D721Med (cell line): ENCODE measurements around the gene SIRT5.
A peak's percentile ranks its signal among the peaks of the same experiment; 100 is the strongest.

Experiments
- DNase-seq: peaks from one replicate; pipeline ENCODE4 v3.0.0; 2011; ENCODE audit warnings: low spot score; ENCODE audit not compliant: insufficient read length
- FAIRE-seq: peaks from 2 replicates; lab custom pipeline; 2011; peaks lifted over from hg19 to GRCh38; lab: Jason Lieb, UNC
- CTCF ChIP-seq: IDR thresholded peaks from 2 replicates; pipeline ENCODE4 v1.5.1; 2012; ENCODE audit warnings: mild to moderate bottlenecking, control low read depth; ENCODE audit not compliant: insufficient read depth; ENCODE audit errors: missing control alignments

SIRT5 gene

GRCh38 chr6:13614126-13614925 lies 39.9 kb downstream of the SIRT5 start:
- DNase-seq, result no peak
- no peak for FAIRE-seq
- TF ChIP-seq CTCF, result no peak

GRCh38 chr6:13614926-13615791 lies 40.8 kb downstream of the SIRT5 start, which contains the start of gene NOL7:
TSS of gene NOL7 (plus strand) at chr6:13615335. CDS start at chr6:13615359, 24 bp downstream.
- TF ChIP-seq CTCF, result peak; percentile 96
- DNase-seq (peak; percentile 83), FAIRE-seq (no peak)

- TF ChIP-seq CTCF, result no peak
- FAIRE-seq (no peak), DNase-seq (no peak)
Measured at GRCh38 chr6:13615792-13616120, 41.4 kb downstream of the SIRT5 start.

GRCh38 chr6:13617066-13617465 lies 42.7 kb downstream of the SIRT5 start:
- DNase-seq, result no peak
- no peak for FAIRE-seq
- no peak for TF ChIP-seq CTCF

GRCh38 chr6:13624871-13625288 lies 50.5 kb downstream of the SIRT5 start:
- DNase-seq (no peak), FAIRE-seq (no peak)
- peak; percentile 37 for TF ChIP-seq CTCF

GRCh38 chr6:13629459-13630116 lies 55.2 kb downstream of the SIRT5 start:
- FAIRE-seq, result no peak
- no peak for TF ChIP-seq CTCF
- no peak for DNase-seq
